Lower leg skin (tissue), 4 donors: ENCODE data around the gene ATPAF1. TPM values are rescaled to one million over a fixed set of nuclear protein-coding genes. Genes with fewer than 3 reads are reported as not detected.

Experiments
- DNase-seq, 2 donors: peaks; one replicate each; pipeline ENCODE4 v3.0.0-alpha.2; 2019; ENCODE audit warnings: low spot score in 2 of 2
- H3K4me3 ChIP-seq: fragments of 200-600 bp; sonication (generic); 2 replicates; pipeline ENCODE4 v1.5.1; 2017; ENCODE audit warnings: mild to moderate bottlenecking, low read depth; ENCODE audit not compliant: poor library complexity, severe bottlenecking
- CTCF ChIP-seq, 3 donors: fragments of 450-650 bp; IDR thresholded peaks; one replicate each; pipeline ENCODE4 v1.5.1; 2016; ENCODE audit warnings: antibody characterized with exemption in 3 of 3, mild to moderate bottlenecking in 3 of 3, moderate library complexity in 2 of 3
- POLR2A ChIP-seq, 2 donors: fragments of 450-650 bp; IDR thresholded peaks; one replicate each; pipeline ENCODE4 v1.6.1; 2016 to 2017; ENCODE audit warnings: antibody characterized with exemption in 2 of 2, mild to moderate bottlenecking in 1 of 2, moderate library complexity in 1 of 2
- WGBS, 2 donors: methylation state at CpG; one replicate each; pipeline ENCODE4 v1.1.5; 2018; 5-methylcytosine and 5-hydroxymethylcytosine counted together
- intact Hi-C: fragments of 100-400 bp; cut with DNase I; formaldehyde crosslinking; loops from one replicate; pipeline ENCODE4 v1.15.0; 2023; ENCODE audit warnings: low total_unique reads
- total RNA-seq, 4 donors: library from RNA; depleted of rRNA; stranded (reverse); fragments of >200 nt; gene quantifications; one replicate each; pipeline ENCODE4 v1.1.0, GENCODE V29; 2016

Gene ATPAF1
- total RNA-seq, 4 donors from 2014 or later, result 20.4 to 33.7 (median 29.9) TPM

- WGBS, 2 donors, result 0% methylated on average over 27 to 44 of the region's 53 CpGs
- peak in 1 of 2 donors; percentile 78 for TF ChIP-seq POLR2A (IDR thresholded peaks at IDR 0.05)
- no peak for TF ChIP-seq CTCF (IDR thresholded peaks at IDR 0.05)
- intact Hi-C loops, result no loop called here
- peak within 1 kb of the TSS; percentile 82 for H3K4me3 ChIP-seq
- peak; percentile 94 to 99 for DNase-seq
Observed at GRCh38 chr1:46603858-46604549, 64.2 kb downstream of the ATPAF1 start, which contains the start of gene MKNK1. Gene MKNK1 (minus strand): TSS chr1:46604268. CDS start chr1:46583327, 20,941 bp downstream.

- DNase-seq, result no peak
- WGBS, 2 donors, result 2 to 3% methylated on average over 2 of the region's 2 CpGs
- peak overlapping the region; percentile 82 for H3K4me3 ChIP-seq
- intact Hi-C loops, result no loop called here
- TF ChIP-seq CTCF (IDR thresholded peaks at IDR 0.05), result no peak
- no peak for TF ChIP-seq POLR2A (IDR thresholded peaks at IDR 0.05)
Observed at GRCh38 chr1:46603481-46603857, 64.7 kb downstream of the ATPAF1 start.

GRCh38 chr1:46601257-46602007 lies 66.7 kb downstream of the ATPAF1 start:
- WGBS, 2 donors, result 79 to 89% methylated on average over 3 of the region's 3 CpGs
- intact Hi-C loops, result no loop called here
- H3K4me3 ChIP-seq, result no peak overlapping the region
- TF ChIP-seq POLR2A (IDR thresholded peaks at IDR 0.05) (no peak), CTCF (IDR thresholded peaks at IDR 0.05) (no peak)
- DNase-seq, result no peak

- DNase-seq, result no peak
- 83% methylated on average over 9 of the region's 9 CpGs for WGBS, 2 donors
- intact Hi-C loops, result no loop called here
Observed at GRCh38 chr1:46599059-46599970, 68.8 kb downstream of the ATPAF1 start.

More at GRCh38 chr1:46599059-46599970, 68.8 kb downstream of the ATPAF1 start:
- TF ChIP-seq POLR2A (IDR thresholded peaks at IDR 0.05) (no peak), CTCF (IDR thresholded peaks at IDR 0.05) (no peak)
- no peak overlapping the region for H3K4me3 ChIP-seq
